Lower leg skin (tissue), 4 donors: ENCODE results near the gene A4GALT. TPM values are rescaled to one million over a fixed set of nuclear protein-coding genes. Genes with fewer than 3 reads are reported as not detected.
"Not testable (repeated sequence)": the region's sequence is repeated elsewhere in the genome, so short reads cannot be mapped to it uniquely, and the experiment has no call there.

ENCODE experiments used
- DNase-seq, 2 donors: peaks; one replicate each; pipeline ENCODE4 v3.0.0-alpha.2; 2019; ENCODE audit warnings: low spot score in 2 of 2
- H3K4me3 ChIP-seq: fragments of 200-600 bp; sonication (generic); 2 replicates; pipeline ENCODE4 v1.5.1; 2017; ENCODE audit warnings: mild to moderate bottlenecking, low read depth; ENCODE audit not compliant: poor library complexity, severe bottlenecking
- POLR2A ChIP-seq, 2 donors: fragments of 450-650 bp; IDR thresholded peaks; one replicate each; pipeline ENCODE4 v1.6.1; 2016 to 2017; ENCODE audit warnings: antibody characterized with exemption in 2 of 2, mild to moderate bottlenecking in 1 of 2, moderate library complexity in 1 of 2
- WGBS, 2 donors: methylation state at CpG; one replicate each; pipeline ENCODE4 v1.1.5; 2018; 5-methylcytosine and 5-hydroxymethylcytosine counted together
- intact Hi-C: fragments of 100-400 bp; cut with DNase I; formaldehyde crosslinking; loops from one replicate; pipeline ENCODE4 v1.15.0; 2023; ENCODE audit warnings: low total_unique reads
- total RNA-seq, 4 donors: library from RNA; depleted of rRNA; stranded (reverse); fragments of >200 nt; gene quantifications; one replicate each; pipeline ENCODE4 v1.1.0, GENCODE V29; 2016
- TF ChIP-seq, protein P1 (sequence below), 3 donors: fragments of 450-650 bp; IDR thresholded peaks; one replicate each; pipeline ENCODE4 v1.5.1; 2016; ENCODE audit warnings: antibody characterized with exemption in 3 of 3, mild to moderate bottlenecking in 3 of 3, moderate library complexity in 2 of 3

A4GALT gene
- total RNA-seq, 4 donors from 2014 or later, result 4.5 to 20.1 (median 10.9) TPM

- WGBS, 2 donors, result 70 to 76% methylated on average over 19 of the region's 19 CpGs
- no peak for TF ChIP-seq POLR2A (IDR thresholded peaks at IDR 0.05)
- TF ChIP-seq, protein P1, sequence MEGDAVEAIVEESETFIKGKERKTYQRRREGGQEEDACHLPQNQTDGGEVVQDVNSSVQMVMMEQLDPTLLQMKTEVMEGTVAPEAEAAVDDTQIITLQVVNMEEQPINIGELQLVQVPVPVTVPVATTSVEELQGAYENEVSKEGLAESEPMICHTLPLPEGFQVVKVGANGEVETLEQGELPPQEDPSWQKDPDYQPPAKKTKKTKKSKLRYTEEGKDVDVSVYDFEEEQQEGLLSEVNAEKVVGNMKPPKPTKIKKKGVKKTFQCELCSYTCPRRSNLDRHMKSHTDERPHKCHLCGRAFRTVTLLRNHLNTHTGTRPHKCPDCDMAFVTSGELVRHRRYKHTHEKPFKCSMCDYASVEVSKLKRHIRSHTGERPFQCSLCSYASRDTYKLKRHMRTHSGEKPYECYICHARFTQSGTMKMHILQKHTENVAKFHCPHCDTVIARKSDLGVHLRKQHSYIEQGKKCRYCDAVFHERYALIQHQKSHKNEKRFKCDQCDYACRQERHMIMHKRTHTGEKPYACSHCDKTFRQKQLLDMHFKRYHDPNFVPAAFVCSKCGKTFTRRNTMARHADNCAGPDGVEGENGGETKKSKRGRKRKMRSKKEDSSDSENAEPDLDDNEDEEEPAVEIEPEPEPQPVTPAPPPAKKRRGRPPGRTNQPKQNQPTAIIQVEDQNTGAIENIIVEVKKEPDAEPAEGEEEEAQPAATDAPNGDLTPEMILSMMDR (IDR thresholded peaks at IDR 0.05), result no peak
- intact Hi-C loops, result no loop called here
- DNase-seq, result no peak
- H3K4me3 ChIP-seq, result no peak overlapping the region
Measured at GRCh38 chr22:42670921-42671709, 49.6 kb downstream of the A4GALT start.

GRCh38 chr22:42670046-42670445 is 50.6 kb downstream of the A4GALT start:
- 84 to 88% methylated on average over 4 of the region's 4 CpGs for WGBS, 2 donors
- DNase-seq, result no peak
- intact Hi-C loops, result no loop called here
- no peak overlapping the region for H3K4me3 ChIP-seq
- no peak for TF ChIP-seq POLR2A (IDR thresholded peaks at IDR 0.05)
- TF ChIP-seq, protein P1 (IDR thresholded peaks at IDR 0.05), result no peak

DNA sequence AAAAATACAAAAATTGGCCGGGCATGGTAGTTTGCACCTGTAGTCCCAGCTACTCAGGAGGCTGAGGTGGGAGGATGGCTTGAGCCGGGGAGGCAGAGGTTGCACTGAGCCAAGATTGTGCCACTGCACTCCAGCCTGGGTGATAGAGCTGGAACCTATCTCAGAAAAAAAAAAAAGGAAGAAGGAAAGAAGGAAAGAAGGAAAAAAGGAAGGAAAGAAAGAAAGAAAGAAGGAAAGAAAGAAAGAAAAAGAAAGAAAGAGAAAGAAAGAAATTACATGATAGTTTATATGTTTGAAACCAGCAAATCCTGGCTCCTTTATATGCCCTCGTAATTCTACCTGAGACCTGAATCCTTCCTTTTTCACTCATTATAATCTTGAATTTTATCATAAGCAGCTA is 54.3 kb downstream of the A4GALT start:
- DNase-seq, H3K4me3 ChIP-seq, intact Hi-C loops: not testable (repeated sequence)
- 90 to 96% methylated on average over 3 of the region's 3 CpGs for WGBS, 2 donors

DNA sequence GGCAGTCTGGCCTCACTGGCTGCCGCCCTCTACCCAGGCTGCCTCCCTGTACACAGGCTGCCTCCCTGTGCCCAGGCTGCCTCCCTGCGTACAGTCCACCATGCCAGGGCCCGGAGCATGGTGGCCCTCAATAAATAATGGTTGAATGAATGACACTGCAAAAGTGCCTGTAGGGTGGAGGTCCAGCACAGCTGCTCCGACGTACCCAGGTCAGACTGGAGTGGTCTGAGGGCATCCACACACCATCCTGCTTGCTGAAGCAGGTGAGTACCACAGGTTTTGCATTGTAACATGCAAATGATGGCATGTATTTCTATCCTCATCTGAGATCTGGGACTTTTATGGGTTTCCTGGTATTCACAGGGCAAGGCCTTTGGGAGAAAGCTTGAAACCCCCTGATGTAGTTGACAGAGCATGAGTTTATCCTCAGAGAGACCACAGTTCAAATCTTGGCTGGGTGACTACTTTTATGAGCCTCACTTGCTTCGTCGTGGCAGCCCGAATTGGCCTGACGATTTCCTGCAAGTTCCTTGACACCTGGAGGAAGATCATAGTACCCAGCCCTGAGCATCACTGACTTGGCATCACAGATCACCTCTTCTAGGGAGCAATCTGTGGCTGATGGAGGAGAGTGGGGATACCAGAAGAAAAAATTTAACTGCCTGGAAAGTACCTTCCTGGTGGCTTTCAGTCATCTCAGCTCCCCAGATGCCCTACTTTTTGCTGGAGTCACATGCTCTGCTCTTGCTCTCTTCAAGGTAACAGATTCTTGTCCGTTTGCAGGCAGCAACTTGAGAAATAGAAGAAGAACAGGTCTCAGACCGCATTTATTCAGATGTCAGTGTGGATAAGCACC is 55.5 kb downstream of the A4GALT start:
- 42 to 50% methylated on average over 8 to 10 of the region's 11 CpGs for WGBS, 2 donors
- H3K4me3 ChIP-seq, result no peak overlapping the region
- DNase-seq, result no peak
- intact Hi-C loops, result loop anchor here (5.0 kb wide), 2 partner anchors 112 to 427 kb away; no protein-coding TSS in a partner anchor
- no peak for TF ChIP-seq POLR2A (IDR thresholded peaks at IDR 0.05)
- TF ChIP-seq, protein P1 (IDR thresholded peaks at IDR 0.05), result no peak

DNA sequence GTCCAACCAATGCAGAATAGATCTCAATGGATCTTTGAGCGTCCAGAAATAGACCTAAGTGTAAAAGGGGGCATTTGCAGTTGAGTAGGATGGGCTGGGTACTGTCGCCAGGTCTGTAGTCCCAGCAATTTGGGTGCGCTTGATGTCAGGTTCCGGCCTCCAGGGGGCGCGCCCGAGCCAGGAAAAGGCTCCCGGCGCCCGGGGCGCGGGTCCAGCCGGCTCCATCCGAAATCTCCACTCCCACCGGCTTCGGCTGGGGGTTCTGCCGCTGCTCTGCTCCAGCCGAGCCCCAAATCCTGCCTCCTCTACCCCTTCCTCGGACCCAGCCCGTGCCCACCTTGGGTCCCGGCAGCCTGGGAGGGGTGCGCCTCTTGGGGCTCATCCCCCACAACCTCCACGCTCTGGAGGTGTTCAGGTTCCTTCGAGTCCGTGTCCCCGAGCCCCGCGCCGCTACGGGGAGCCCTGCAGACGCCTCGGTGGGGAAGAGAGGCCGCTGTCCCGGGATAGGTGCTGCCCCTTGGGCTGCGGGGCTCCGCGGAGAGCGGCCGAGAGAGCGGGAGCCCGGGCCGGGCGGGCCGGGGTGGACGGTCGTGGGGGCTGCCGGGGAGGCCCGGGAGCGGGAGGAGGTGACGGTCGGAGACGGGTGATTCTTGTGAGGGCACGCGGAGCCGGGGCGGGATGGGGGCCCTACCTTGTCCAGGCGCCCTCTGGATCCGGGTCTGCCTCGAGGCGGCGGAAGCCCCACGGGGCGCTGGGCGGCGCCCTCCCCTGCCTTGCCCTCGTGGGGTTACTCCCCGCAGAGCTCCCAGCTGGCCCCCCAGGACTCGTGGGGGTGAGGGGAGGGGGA is 58.5 kb downstream of the A4GALT start:
- peak; percentile 71 to 95 for DNase-seq
- intact Hi-C loops, result loop anchor here (5.0 kb wide), 2 partner anchors 115 to 430 kb away; no protein-coding TSS in a partner anchor
- TF ChIP-seq POLR2A (IDR thresholded peaks at IDR 0.05), result no peak
- TF ChIP-seq, protein P1 (IDR thresholded peaks at IDR 0.05), result no peak
- H3K4me3 ChIP-seq, result peak overlapping the region; percentile 28
- WGBS, 2 donors, result 9 to 13% methylated on average over 34 to 59 of the region's 68 CpGs
